RCC 7860 (cell line): ENCODE results near the gene ADGRB2.

ENCODE experiments used
- DNase-seq: peaks from one replicate; pipeline ENCODE4 v3.0.0-alpha.2; 2015; ENCODE audit warnings: low spot score
- FAIRE-seq: peaks from 2 replicates; lab custom pipeline; 2012; peaks lifted over from hg19 to GRCh38; lab: Jason Lieb, UNC

The ADGRB2 gene

GRCh38 chr1:31784356-31785019 is 20.3 kb upstream of the ADGRB2 start:
- no peak for FAIRE-seq
- no peak for DNase-seq

- FAIRE-seq (no peak), DNase-seq (no peak)
Observed at GRCh38 chr1:31783846-31784245, 19.7 kb upstream of the ADGRB2 start.

DNA sequence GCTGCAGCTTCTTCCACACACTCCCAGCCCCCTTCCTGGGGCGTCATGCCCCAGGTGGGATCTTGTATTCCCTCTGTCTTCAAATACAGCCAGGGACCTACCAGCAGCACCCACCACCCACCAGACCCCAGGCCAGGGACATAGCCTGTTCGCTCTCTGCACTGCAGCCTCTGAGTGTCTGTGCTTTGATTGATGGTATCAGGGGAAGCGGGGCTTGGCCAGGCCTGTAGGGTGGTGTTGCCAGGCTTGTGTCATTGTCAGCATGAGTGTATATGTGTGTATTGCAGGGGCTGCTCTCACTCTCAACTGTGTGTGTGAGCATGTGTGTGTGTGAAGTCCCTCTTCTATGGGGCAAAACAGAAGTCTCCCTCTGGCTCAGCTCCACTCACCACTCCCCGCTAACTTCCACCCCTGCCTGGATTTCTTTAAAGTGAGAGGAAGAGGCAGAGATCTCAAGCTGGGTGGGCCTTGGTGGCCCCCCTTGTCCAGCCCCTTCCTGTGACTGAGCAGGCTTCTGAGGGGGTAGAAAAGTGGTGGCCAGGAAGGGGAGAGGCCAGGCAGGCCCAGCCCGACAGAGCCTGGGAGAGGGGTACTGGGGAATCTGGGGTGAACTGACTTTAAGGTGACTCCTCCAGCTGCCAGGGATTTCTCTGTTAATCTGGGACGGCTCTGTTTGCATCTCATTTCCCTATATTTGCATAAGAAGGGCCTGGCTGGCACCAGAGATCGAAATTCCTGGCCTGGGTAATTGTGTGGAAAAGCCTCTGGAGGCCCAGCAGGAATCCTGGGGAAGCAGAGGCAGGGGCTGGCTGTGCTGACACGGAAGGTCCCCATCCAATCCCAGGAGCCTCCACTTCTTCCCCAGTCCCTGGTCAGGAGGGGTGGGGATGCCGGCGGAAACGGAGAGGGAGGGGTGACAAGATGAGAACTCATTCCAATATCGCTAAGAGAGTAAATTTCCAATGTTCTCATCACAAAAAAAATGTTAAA is 18.6 kb upstream of the ADGRB2 start:
- FAIRE-seq: no peak
- DNase-seq: no peak

DNA sequence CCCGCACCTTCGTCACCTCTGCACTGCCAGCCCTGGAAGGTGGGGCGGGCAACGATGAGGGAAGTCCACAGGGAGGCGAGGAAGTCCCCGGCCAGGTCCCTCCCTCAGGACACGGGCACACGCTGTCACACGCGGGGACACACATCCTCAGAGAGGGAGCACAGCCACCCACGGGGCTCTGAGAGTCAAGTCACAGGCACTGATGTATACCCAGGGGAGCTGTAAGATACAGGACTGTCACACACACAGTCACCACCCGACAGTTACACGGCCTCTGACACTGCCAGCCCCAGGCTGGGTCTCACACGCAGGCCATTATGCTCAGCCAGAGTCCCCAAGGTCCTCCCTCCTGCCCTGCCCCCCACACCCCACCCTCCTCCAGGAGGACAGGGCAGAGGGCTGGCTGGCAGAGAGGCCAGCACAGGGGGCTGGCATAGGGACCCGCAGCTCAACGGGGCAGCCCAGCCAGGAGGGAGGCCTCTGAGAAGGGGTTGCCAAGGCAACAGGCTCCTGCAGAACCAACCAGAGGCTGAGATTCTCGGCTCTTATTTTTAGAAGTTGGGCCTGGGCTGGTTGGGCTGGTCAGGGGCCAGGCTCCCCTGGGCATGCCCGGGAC is 17.7 kb upstream of the ADGRB2 start:
- DNase-seq (no peak), FAIRE-seq (no peak)

GRCh38 chr1:31781138-31781755 is 17.1 kb upstream of the ADGRB2 start:
- FAIRE-seq (no peak), DNase-seq (no peak)

DNA sequence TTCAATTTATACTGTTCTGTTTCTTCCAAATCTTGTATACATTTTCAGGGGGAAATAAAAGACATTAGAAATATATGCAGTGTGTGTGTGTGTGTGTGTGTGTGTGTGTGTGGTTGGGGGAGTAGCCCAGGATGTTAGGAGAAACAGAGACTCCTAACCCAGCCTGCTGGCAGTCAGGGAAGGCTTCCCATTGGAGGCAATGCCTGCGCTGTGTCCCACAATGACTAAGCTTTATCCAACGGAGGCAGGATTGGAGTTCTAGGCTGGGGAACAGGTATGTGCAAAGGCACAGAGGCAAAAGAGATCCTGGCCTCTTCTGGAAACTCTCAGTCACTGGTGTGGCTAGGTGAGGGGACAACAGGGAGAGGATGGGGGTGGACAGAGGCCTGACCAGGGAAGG is 16.5 kb upstream of the ADGRB2 start:
- DNase-seq (no peak), FAIRE-seq (no peak)

DNA sequence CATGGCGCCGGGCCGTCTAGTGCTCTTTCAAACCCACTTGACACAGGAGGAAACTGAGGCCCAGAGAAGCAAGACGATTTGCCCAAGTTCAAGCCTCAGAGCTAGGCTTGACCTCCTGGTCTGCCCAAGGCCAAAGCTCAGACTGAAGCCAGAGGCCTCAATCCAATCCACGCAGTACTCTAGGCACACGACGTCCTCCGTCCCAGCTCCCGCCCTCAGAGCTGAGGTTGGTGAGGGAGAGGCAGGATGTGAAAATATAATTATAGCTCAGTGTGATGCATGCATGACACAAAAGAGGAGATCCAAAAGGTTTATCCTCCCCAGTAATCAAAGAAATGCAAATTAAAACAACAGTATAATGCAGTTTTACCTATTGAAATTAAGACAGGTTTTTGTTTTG is 15.5 kb upstream of the ADGRB2 start:
- DNase-seq: no peak
- no peak for FAIRE-seq

DNA sequence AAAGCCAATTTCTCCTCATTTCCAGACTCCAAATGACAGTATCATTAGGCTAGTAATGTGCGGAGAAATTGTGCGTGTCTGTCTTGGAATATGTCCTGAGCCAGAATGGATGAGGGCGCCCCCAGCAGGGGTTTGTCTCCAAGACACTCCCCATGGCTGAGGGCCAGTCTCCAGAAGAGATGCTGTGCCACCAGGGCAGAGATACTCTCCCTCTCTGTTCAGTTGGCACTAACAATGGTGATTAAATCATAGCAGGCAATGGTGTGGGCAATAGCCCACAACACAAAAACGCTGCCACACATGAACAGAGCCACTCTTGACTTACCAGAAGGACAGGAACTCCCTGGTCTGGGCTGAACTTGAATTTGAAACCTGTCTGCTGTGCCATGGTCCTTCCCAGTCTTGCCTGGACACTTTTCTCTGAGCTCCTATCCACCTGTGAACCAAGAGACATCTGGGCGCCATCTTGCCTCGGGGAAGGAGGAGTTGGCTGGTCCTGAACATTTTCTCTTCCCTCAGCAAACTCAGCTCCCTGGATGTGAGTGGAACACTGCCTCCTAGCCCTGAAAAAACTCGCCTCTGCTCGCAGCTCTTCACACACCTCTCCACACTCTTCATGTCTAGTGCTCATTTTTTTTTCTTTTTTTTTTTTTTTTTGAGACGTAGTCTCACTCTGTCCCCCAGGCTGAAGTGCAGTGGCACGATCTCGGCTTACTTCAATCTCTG is 14.8 kb upstream of the ADGRB2 start:
- no peak for FAIRE-seq
- DNase-seq: no peak

DNA sequence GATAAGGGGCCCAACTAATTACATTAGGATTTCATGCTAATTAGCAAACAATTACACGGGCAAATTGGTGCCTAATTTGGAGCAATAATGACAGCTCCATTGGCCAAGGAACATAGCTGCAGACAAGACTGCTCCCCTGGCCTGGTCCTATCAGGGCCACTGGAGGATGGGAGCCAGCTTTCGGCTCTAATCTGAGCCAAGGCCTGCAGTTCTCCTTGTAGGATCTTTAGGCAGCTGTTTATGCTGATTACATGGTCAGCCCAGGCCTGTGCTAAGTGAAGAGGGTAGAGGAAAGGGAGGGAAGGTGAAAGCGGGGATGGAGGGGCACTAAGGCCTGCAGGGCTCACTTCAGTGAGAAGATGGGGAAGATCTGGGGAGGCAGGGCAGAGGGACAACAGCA is 12.4 kb upstream of the ADGRB2 start:
- DNase-seq (no peak), FAIRE-seq (no peak)

- DNase-seq (no peak), FAIRE-seq (no peak)
Observed at GRCh38 chr1:31776032-31776431, 11.9 kb upstream of the ADGRB2 start.

DNA sequence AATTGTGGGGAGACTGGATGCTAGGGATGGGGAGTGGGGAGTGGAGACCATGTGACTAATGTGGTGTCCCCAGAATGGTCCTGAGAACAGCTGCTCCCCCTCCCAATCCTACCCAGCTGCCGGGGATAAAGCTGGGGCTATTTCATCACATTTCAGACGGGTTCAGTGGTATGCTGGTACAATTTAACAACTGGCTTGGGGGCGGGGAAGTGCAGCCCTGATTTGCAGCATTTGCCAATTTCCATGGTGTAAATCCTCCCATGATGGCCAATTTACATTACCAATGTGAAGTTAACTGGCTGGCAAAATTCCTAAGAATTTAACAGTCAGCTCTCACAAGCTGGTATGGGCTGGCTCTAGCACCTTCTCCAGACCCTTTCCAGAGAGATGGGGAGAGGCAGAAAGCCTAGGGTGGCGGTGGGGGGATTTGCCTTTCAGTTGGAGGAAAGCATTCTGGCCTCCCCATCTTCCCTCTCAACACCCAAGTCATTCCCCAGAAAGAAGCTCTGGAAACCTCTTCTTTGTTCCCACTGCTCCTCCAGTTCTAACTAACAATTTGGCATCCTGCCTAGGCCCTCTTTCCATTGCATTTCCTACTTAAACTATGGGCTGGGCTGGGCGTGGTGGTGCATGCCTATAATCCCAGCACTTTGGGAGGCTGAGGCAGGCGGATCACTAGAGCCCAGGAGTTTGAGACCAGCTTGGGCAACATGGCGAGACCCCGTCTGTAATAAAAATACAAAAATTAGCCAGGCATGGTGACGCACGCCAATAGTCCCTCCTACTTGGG is 11.3 kb upstream of the ADGRB2 start:
- no peak for FAIRE-seq
- DNase-seq: no peak

DNA sequence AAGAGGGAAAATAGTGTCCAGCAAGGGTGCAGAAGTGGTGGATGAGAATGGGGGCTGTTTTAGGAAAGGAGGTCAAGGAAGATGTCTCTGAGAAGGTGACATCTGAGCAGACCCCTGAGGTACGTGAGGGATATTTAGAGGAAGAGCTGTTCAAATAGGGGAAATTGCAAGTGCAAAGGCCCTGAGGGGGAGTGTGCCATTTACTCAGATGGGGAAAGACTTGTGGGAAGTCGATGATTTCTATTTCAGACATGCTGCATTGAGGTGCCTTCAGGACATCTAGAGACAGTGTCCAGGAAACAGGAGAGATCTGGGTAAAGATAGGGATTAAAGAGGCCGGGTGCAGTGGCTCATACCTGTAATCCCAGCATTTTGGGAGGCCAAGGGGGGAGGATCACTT is 10.4 kb upstream of the ADGRB2 start:
- DNase-seq (no peak), FAIRE-seq (no peak)

GRCh38 chr1:31773861-31774260 is 9.7 kb upstream of the ADGRB2 start:
- no peak for DNase-seq
- FAIRE-seq: no peak

- FAIRE-seq: no peak
Observed at GRCh38 chr1:31772669-31773248, 8.6 kb upstream of the ADGRB2 start.

GRCh38 chr1:31771891-31772668 is 7.9 kb upstream of the ADGRB2 start:
- no peak for FAIRE-seq
- no peak for DNase-seq

More at GRCh38 chr1:31772669-31773248, 8.6 kb upstream of the ADGRB2 start:
- DNase-seq: no peak

DNA sequence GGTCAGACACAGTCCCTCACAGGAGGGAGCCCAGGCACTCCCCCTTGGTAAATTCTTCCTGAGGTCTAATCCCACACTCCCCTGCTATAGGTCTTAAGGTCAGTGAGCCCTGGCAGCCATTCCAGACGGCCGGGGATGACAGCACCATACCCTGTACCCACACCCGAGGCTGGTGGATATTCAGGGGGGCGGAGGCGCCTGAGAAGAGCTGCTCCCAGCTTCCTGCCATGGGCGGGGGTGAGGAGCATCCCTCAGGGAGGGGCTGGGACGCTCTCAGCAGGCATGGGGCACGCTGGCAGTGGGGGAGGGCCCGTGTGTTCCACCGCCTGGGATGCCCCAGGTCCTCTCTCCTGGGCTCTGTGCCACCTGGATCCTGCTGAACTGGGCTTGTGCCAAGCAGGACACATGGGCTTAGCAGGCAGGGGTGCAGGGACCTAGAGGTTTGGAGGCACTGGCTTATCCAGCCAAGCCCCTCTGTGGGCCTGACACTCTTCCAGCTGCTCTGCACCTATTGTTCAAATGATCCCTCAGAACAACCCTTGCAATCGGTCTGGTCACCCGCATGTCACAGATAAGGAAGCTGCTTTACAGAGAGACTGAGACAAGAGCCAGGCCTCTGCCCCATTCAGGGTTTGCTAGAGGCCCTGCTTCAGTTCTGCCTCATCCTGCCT is 5.7 kb upstream of the ADGRB2 start:
- DNase-seq (peak; percentile 67), FAIRE-seq (peak; percentile 60)

- no peak for FAIRE-seq
Observed at GRCh38 chr1:31768939-31769704, 5.0 kb upstream of the ADGRB2 start.

More at GRCh38 chr1:31768939-31769704, 5.0 kb upstream of the ADGRB2 start:
- no peak for DNase-seq
